NCI-H82 (cell line): Measurements from ENCODE around the gene CRIP1.

Experiments used
- DNase-seq: peaks from one replicate; lab custom pipeline; 2025; lab: John Stamatoyannopoulos, UW

The CRIP1 gene

GRCh38 chr14:105533391-105533790, 46.7 kb downstream of the CRIP1 start:
- no peak for DNase-seq

- DNase-seq = no peak
These were observed 47.3 kb downstream of the CRIP1 start for GRCh38 chr14:105533811-105534498.

GRCh38 chr14:105534586-105534985, 47.9 kb downstream of the CRIP1 start:
- no peak for DNase-seq

- no peak for DNase-seq
These were observed 49.4 kb downstream of the CRIP1 start for GRCh38 chr14:105536051-105536450.

- DNase-seq = no peak
These were observed 50.2 kb downstream of the CRIP1 start for GRCh38 chr14:105536691-105537579.

- DNase-seq = peak; percentile 50
These were observed 51.1 kb downstream of the CRIP1 start for GRCh38 chr14:105537580-105538474.
